Measurements from ENCODE around the gene DLX1. TPM values are rescaled to one million over a fixed set of nuclear protein-coding genes. Genes with fewer than 3 reads are reported as not detected.

The DLX1 gene
- total and polyA plus RNA-seq, 8 donors: 0.25 to 1.1 TPM; not detected in 6

DNA sequence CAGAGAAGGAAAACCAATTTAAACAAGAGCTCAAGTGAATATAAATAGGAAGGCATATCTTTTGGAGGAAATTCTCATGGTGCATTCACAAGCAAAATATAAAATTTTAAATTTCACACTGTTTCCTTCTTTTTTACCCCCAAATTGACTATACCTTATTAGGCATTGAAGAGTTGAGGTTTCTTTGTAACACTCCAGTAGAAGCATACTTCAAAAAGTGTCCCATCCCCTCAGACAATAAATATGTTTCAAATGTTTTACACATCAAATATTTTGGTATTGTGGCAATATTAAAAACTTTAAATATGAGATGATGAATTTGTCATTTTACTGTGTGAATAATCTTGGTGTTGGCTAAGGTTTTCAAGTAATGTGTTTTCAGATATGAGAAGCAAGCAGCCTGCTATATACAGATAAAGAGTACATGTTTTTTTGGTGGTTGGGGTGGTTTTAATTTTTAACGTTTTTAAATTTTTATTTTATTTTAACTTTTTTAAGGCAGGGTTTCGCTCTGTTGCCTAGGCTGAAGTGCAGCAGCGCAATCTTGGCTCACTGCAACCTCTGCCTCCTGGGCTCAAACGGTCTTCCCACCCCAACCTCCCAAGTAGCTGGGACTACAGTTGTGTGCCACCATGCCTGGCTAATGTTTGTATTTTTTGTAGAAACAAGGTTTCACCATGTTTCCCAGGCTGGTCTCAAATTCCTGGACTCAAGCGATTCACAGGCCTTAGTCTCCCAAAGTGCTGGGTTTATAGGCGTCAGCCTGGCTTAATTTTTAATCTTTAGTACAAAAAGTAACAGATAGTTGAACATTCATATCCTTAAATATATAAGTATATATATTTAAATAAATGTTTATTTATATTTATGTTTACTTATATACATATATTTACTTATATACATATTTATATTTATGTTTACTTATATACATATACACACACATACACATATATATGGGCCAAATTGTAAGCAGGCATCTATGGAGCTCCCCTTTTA lies 36.5 kb upstream of the DLX1 start:
- intact Hi-C loops (cut with DNase I; ENCODE audit: low total_unique reads): no loop called here
- no peaks in the 10 kb centered on the region for H3K27me3 ChIP-seq

DNA sequence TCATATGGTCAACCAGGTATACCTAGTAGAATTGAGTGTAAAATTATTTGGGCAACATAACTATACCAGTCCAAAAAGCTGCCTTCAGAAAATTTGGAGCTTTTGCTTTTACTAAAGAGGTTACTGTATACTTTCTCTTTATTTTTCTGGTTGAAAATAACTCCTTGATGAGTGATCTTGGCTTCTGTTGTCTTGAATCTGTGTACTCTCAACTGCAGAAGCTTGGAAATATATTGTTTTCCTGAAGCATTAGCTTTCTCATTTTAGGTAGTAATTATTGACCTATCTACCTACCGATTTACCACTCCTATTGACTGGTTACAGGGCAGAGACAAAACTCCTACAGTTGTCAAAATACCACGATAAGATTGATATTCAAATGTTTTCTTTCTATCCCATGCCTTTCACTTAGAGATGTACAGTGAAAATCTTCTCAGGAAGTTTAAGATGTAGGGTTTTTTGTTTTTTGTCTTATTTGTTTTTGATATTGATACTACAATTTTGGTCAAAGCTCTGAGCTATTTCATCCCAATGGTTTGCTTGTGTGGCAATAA lies 35.7 kb upstream of the DLX1 start:
- Histone ChIP-seq H3K27ac (no peak overlapping the region), H3K9me3 (no peaks in the 10 kb centered on the region), H3K36me3 (no peaks in the 10 kb centered on the region), H3K4me1 (peaks cover 0 to 5% (median 2%) of the 10 kb centered on the region in 4 donors), H3K27me3 (no peaks in the 10 kb centered on the region), H3K4me3 (no peak overlapping the region)
- WGBS, 5 donors: 93 to 96% (median 94%) methylated on average over 2 of the region's 2 CpGs
- no peak for DNase-seq
- TF ChIP-seq POLR2A (IDR thresholded peaks at IDR 0.05): no peak
- TF ChIP-seq, protein P1, sequence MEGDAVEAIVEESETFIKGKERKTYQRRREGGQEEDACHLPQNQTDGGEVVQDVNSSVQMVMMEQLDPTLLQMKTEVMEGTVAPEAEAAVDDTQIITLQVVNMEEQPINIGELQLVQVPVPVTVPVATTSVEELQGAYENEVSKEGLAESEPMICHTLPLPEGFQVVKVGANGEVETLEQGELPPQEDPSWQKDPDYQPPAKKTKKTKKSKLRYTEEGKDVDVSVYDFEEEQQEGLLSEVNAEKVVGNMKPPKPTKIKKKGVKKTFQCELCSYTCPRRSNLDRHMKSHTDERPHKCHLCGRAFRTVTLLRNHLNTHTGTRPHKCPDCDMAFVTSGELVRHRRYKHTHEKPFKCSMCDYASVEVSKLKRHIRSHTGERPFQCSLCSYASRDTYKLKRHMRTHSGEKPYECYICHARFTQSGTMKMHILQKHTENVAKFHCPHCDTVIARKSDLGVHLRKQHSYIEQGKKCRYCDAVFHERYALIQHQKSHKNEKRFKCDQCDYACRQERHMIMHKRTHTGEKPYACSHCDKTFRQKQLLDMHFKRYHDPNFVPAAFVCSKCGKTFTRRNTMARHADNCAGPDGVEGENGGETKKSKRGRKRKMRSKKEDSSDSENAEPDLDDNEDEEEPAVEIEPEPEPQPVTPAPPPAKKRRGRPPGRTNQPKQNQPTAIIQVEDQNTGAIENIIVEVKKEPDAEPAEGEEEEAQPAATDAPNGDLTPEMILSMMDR (IDR thresholded peaks at IDR 0.05): no peak
- no peak for TF ChIP-seq POLR2AphosphoS5 (IDR thresholded peaks at IDR 0.05)
- no peak for TF ChIP-seq EP300 (IDR thresholded peaks at IDR 0.05)
- intact Hi-C loops (cut with DNase I; ENCODE audit: low total_unique reads): no loop called here

More for the DNA sequence above, 36.5 kb upstream of the DLX1 start:
- no peaks in the 10 kb centered on the region for H3K36me3 ChIP-seq
- no peak overlapping the region for H3K27ac ChIP-seq
- DNase-seq: no peak
- no peaks in the 10 kb centered on the region for H3K9me3 ChIP-seq
- 92 to 95% (median 93%) methylated on average over 6 of the region's 6 CpGs for WGBS, 5 donors
- H3K4me1 ChIP-seq: peaks cover 0 to 5% (median 2%) of the 10 kb centered on the region in 4 donors
- TF ChIP-seq, protein P1 (IDR thresholded peaks at IDR 0.05): no peak
- TF ChIP-seq POLR2AphosphoS5 (IDR thresholded peaks at IDR 0.05) (no peak), POLR2A (IDR thresholded peaks at IDR 0.05) (no peak), EP300 (IDR thresholded peaks at IDR 0.05) (no peak)
- H3K4me3 ChIP-seq: no peak overlapping the region

DNA sequence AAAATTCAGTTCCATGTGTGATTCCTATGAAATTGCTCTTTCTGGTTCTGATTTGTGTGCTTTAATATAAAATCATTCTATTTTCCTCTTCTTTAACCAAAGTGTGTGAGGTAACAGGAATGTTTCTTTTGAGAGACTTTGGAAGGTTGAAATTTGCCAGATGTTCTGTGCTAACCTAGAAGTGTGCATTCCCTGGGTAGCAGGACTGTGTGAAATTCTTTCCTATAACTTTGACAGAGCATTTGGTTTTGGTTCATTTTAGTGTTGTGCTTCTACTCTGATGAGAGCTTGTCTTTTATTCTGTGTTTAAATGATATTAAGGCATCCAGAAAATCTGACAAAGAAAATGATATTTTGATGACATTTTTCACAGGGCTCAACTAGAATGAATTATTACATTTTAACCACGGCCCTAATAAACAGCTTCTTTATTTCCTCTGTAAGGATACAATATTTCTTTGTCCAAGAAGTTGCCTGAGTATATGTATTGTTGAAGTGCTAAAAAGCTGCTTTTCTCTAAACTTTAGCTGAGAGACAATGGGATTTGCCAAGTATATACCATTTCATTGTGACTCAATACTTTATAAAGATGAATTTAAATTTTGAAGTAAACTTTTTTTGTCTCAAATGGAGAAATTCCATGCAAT lies 34.7 kb upstream of the DLX1 start:
- Histone ChIP-seq H3K27ac (no peak overlapping the region), H3K4me3 (no peak overlapping the region), H3K9me3 (no peaks in the 10 kb centered on the region), H3K4me1 (peaks cover 0 to 5% (median 2%) of the 10 kb centered on the region in 4 donors), H3K36me3 (no peaks in the 10 kb centered on the region), H3K27me3 (no peaks in the 10 kb centered on the region)
- intact Hi-C loops (cut with DNase I; ENCODE audit: low total_unique reads): no loop called here
- no peak for DNase-seq
- 85 to 99% (median 93%) methylated on average over 1 of the region's 1 CpG for WGBS, 5 donors
- TF ChIP-seq, protein P1 (IDR thresholded peaks at IDR 0.05): no peak
- TF ChIP-seq POLR2A (IDR thresholded peaks at IDR 0.05) (no peak), POLR2AphosphoS5 (IDR thresholded peaks at IDR 0.05) (no peak), EP300 (IDR thresholded peaks at IDR 0.05) (no peak)

Data from stomach (tissue), 9 donors.